Adipose tissue (tissue), 3 donors: ENCODE data around the gene OST4. TPM values are rescaled to one million over a fixed set of nuclear protein-coding genes. Genes with fewer than 3 reads are reported as not detected.

Experiments used
- H3K27ac ChIP-seq: one replicate; pipeline ENCODE4 v1.5.1; 2013; ENCODE audit warnings: low read depth, low read length
- WGBS, 3 donors: extraction: QIAGEN DNeasy Blood & Tissue Kit; methylation state at CpG; one replicate each; pipeline ENCODE4 v1.1.7; 2013; 5-methylcytosine and 5-hydroxymethylcytosine counted together
- polyA plus RNA-seq, 3 donors: library from polyadenylated mRNA; stranded (reverse); fragments of 200-250 nt; gene quantifications; one replicate each; pipeline ENCODE4 v1.2.3, GENCODE V29; 2013
- donor health status: healthy with polysubstance abuse.
- donor health status: Bipolar disorder and iron deficiency.
- donor health status: healthy.

The OST4 gene
- polyA plus RNA-seq, 3 donors = 219 to 750 (median 448) TPM

GRCh38 chr2:27039871-27040270, 31.6 kb downstream of the OST4 start:
- H3K27ac ChIP-seq = no peak overlapping the region
- 94 to 96% (median 95%) methylated on average over 7 of the region's 7 CpGs for WGBS, 3 donors

- H3K27ac ChIP-seq = no peak overlapping the region
- 90 to 95% (median 91%) methylated on average over 6 of the region's 6 CpGs for WGBS, 3 donors
Observed at GRCh38 chr2:27039426-27039825, 32.0 kb downstream of the OST4 start.

GRCh38 chr2:27038631-27039339, 32.7 kb downstream of the OST4 start:
- WGBS, 3 donors = 86 to 89% (median 88%) methylated on average over 17 of the region's 17 CpGs
- H3K27ac ChIP-seq = no peak overlapping the region

- WGBS, 3 donors = 86 to 92% (median 91%) methylated on average over 6 of the region's 6 CpGs
- no peak overlapping the region for H3K27ac ChIP-seq
Observed at GRCh38 chr2:27038012-27038411, 33.4 kb downstream of the OST4 start.

GRCh38 chr2:27033253-27033852, 38.1 kb downstream of the OST4 start:
- WGBS, 3 donors = 7 to 12% (median 10%) methylated on average over 11 of the region's 11 CpGs
- no peak overlapping the region for H3K27ac ChIP-seq

GRCh38 chr2:27032495-27033252, 38.8 kb downstream of the OST4 start, which contains the start of gene TMEM214:
Gene TMEM214, plus strand, starts transcription at chr2:27032965. Its CDS starts 51 bp downstream, at chr2:27033016.
- no peak within 1 kb of the TSS for H3K27ac ChIP-seq
- WGBS, 3 donors = 0 to 1% (median 1%) methylated on average over 59 to 76 of the region's 76 CpGs

GRCh38 chr2:27029051-27029450, 42.4 kb downstream of the OST4 start:
- WGBS, 3 donors = 85 to 96% (median 90%) methylated on average over 2 of the region's 2 CpGs
- no peak overlapping the region for H3K27ac ChIP-seq

- WGBS, 3 donors = 87 to 92% (median 90%) methylated on average over 10 of the region's 10 CpGs
- H3K27ac ChIP-seq = no peak overlapping the region
Observed at GRCh38 chr2:27027211-27027651, 44.2 kb downstream of the OST4 start.

GRCh38 chr2:27025861-27026851, 45.3 kb downstream of the OST4 start:
- H3K27ac ChIP-seq = no peak overlapping the region
- 89 to 92% (median 91%) methylated on average over 24 of the region's 24 CpGs for WGBS, 3 donors

GRCh38 chr2:27025281-27025800, 46.1 kb downstream of the OST4 start:
- 91 to 94% (median 93%) methylated on average over 13 of the region's 13 CpGs for WGBS, 3 donors
- no peak overlapping the region for H3K27ac ChIP-seq

GRCh38 chr2:27024812-27025211, 46.6 kb downstream of the OST4 start:
- WGBS, 3 donors = 94% methylated on average over 12 of the region's 12 CpGs
- H3K27ac ChIP-seq = no peak overlapping the region

- no peak overlapping the region for H3K27ac ChIP-seq
- 78 to 88% (median 82%) methylated on average over 18 of the region's 18 CpGs for WGBS, 3 donors
Observed at GRCh38 chr2:27024188-27024587, 47.3 kb downstream of the OST4 start.

GRCh38 chr2:27023740-27024139, 47.7 kb downstream of the OST4 start:
- 90 to 96% (median 91%) methylated on average over 7 of the region's 7 CpGs for whole genome bisulfite sequencing, 3 donors
- H3K27ac ChIP-seq = no peak overlapping the region

GRCh38 chr2:27021253-27022049, 50.0 kb downstream of the OST4 start:
- WGBS, 3 donors = 71 to 84% (median 76%) methylated on average over 11 of the region's 11 CpGs
- no peak overlapping the region for H3K27ac ChIP-seq
